ENCODE data around the gene IKZF4. TPM values are rescaled to one million over a fixed set of nuclear protein-coding genes. Genes with fewer than 3 reads are reported as not detected.
"Not testable (repeated sequence)": the region's sequence is repeated elsewhere in the genome, so short reads cannot be mapped to it uniquely, and the experiment has no call there.

IKZF4 gene
- total RNA-seq, 1 donor from 2014 or later = 8.4 TPM

GRCh38 chr12:56042843-56043242, 22.0 kb downstream of the IKZF4 start:
- Histone ChIP-seq H3K9me3 (replicated peaks) (no peaks in the 10 kb centered on the region), H3K27ac (replicated peaks) (peak overlapping the region; percentile 91), H3K36me3 (peaks cover 36% of the 10 kb centered on the region), H3K4me3 (peak overlapping the region; percentile 87), H3K4me1 (peaks cover 30% of the 10 kb centered on the region), H3K27me3 (ENCODE audit: low read depth) (no peaks in the 10 kb centered on the region)
- TF ChIP-seq, protein P1, sequence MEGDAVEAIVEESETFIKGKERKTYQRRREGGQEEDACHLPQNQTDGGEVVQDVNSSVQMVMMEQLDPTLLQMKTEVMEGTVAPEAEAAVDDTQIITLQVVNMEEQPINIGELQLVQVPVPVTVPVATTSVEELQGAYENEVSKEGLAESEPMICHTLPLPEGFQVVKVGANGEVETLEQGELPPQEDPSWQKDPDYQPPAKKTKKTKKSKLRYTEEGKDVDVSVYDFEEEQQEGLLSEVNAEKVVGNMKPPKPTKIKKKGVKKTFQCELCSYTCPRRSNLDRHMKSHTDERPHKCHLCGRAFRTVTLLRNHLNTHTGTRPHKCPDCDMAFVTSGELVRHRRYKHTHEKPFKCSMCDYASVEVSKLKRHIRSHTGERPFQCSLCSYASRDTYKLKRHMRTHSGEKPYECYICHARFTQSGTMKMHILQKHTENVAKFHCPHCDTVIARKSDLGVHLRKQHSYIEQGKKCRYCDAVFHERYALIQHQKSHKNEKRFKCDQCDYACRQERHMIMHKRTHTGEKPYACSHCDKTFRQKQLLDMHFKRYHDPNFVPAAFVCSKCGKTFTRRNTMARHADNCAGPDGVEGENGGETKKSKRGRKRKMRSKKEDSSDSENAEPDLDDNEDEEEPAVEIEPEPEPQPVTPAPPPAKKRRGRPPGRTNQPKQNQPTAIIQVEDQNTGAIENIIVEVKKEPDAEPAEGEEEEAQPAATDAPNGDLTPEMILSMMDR (IDR thresholded peaks at IDR 0.05; ENCODE audit: borderline replicate concordance) = no peak
- no peak for DNase-seq
- intact Hi-C loops (cut with micrococcal nuclease) = no loop called here

- H3K9me3 ChIP-seq (replicated peaks) = no peaks in the 10 kb centered on the region
- H3K4me1 ChIP-seq = peaks cover 25% of the 10 kb centered on the region
- peaks cover 33% of the 10 kb centered on the region for H3K36me3 ChIP-seq
- H3K4me3 ChIP-seq = no peak overlapping the region
- no peaks in the 10 kb centered on the region for H3K27me3 ChIP-seq (ENCODE audit: low read depth)
- TF ChIP-seq, protein P1 (IDR thresholded peaks at IDR 0.05; ENCODE audit: borderline replicate concordance) = no peak
- no peak for DNase-seq
- no peak overlapping the region for H3K27ac ChIP-seq (replicated peaks)
- intact Hi-C loops (cut with micrococcal nuclease) = no loop called here
Measured at GRCh38 chr12:56046027-56046780, 25.4 kb downstream of the IKZF4 start.

DNA sequence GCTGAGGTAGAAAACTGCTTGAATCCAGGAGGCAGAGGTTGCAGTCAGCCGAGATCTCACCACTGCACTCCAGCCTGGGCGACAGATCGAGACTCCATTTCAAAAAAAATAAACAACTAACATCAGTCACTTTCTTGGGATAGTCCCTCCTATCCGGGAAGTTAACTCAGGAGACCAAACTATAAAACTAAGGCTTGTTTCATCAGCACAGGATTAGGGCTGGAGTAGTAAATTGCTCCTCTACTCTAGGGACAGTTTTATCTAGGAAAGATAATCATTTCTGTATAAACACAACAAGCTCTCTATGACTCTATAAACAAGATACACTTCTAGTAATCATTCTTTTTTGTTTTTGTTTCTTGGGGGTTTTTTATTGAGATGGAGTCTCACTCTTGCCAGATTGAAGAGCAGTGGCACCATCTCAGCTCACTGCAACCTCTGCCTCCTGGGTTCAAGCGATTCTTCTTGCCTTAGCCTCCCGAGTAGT, 32.6 kb downstream of the IKZF4 start:
- no peaks in the 10 kb centered on the region for H3K36me3 ChIP-seq
- H3K4me3 ChIP-seq = no peak overlapping the region
- no peaks in the 10 kb centered on the region for H3K27me3 ChIP-seq (ENCODE audit: low read depth)
- intact Hi-C loops (cut with micrococcal nuclease) = no loop called here
- H3K27ac ChIP-seq (replicated peaks) = no peak overlapping the region
- no peaks in the 10 kb centered on the region for H3K9me3 ChIP-seq (replicated peaks)
- TF ChIP-seq, protein P1 (IDR thresholded peaks at IDR 0.05; ENCODE audit: borderline replicate concordance) = no peak
- no peaks in the 10 kb centered on the region for H3K4me1 ChIP-seq
- no peak for DNase-seq

- DNase-seq; H3K9me3 ChIP-seq (replicated peaks); intact Hi-C loops (cut with micrococcal nuclease); H3K27ac ChIP-seq (replicated peaks); H3K36me3 ChIP-seq; H3K4me3 ChIP-seq; H3K4me1 ChIP-seq; H3K27me3 ChIP-seq (ENCODE audit: low read depth): not testable (repeated sequence)
Measured at GRCh38 chr12:56059964-56060363, 39.1 kb downstream of the IKZF4 start.

- TF ChIP-seq, protein P1 (IDR thresholded peaks at IDR 0.05; ENCODE audit: borderline replicate concordance) = no peak
- intact Hi-C loops (cut with micrococcal nuclease) = no loop called here
Measured at GRCh38 chr12:56061982-56062381, 41.1 kb downstream of the IKZF4 start.

GRCh38 chr12:56062996-56063395, 42.2 kb downstream of the IKZF4 start:
- Histone ChIP-seq H3K27me3 (ENCODE audit: low read depth) (peaks cover 4% of the 10 kb centered on the region), H3K4me3 (no peak overlapping the region), H3K27ac (replicated peaks) (no peak overlapping the region), H3K9me3 (replicated peaks) (no peaks in the 10 kb centered on the region), H3K4me1 (no peaks in the 10 kb centered on the region), H3K36me3 (no peaks in the 10 kb centered on the region)
- intact Hi-C loops (cut with micrococcal nuclease) = no loop called here
- DNase-seq = no peak
- TF ChIP-seq, protein P1 (IDR thresholded peaks at IDR 0.05; ENCODE audit: borderline replicate concordance) = no peak

More at GRCh38 chr12:56061982-56062381, 41.1 kb downstream of the IKZF4 start:
- no peak overlapping the region for H3K27ac ChIP-seq (replicated peaks)
- H3K9me3 ChIP-seq (replicated peaks) = no peaks in the 10 kb centered on the region
- H3K4me1 ChIP-seq = no peaks in the 10 kb centered on the region
- no peaks in the 10 kb centered on the region for H3K36me3 ChIP-seq
- peaks cover 4% of the 10 kb centered on the region for H3K27me3 ChIP-seq (ENCODE audit: low read depth)
- DNase-seq = no peak
- no peak overlapping the region for H3K4me3 ChIP-seq
